DND-41 (cell line): ENCODE data around the gene FBXW11.

Experiments
- ATAC-seq: fragments of 200-7000 bp; cut with Tn5 transposase; 3 replicates; pipeline ENCODE4 v1.9.1; 2021; ENCODE audit warnings: low read depth; ENCODE audit not compliant: insufficient read depth
- DNase-seq: peaks from one replicate; pipeline ENCODE4 v3.0.0-alpha.2; 2020
- H2AFZ ChIP-seq: 2 replicates; pipeline ENCODE4 v1.6.0; 2012; ENCODE audit warnings: low read depth, low read length
- H3K27ac ChIP-seq: 2 replicates; pipeline ENCODE4 v1.5.1; 2012; ENCODE audit warnings: low read length, inconsistent platforms
- H3K27me3 ChIP-seq: fragments of 200-600 bp; sonication (generic); 2 replicates; pipeline ENCODE4 v1.6.0; 2012; ENCODE audit warnings: low read length, mild to moderate bottlenecking, inconsistent platforms; ENCODE audit not compliant: insufficient read depth, poor library complexity
- H3K36me3 ChIP-seq: 2 replicates; pipeline ENCODE4 v1.5.1; 2012; ENCODE audit warnings: low read length, inconsistent platforms; ENCODE audit not compliant: insufficient read depth
- H3K4me1 ChIP-seq: 2 replicates; pipeline ENCODE4 v1.5.1; 2012; ENCODE audit warnings: mild to moderate bottlenecking, low read length; ENCODE audit not compliant: insufficient read depth
- H3K4me2 ChIP-seq: 2 replicates; pipeline ENCODE4 v1.6.0; 2012; ENCODE audit warnings: mild to moderate bottlenecking, moderate library complexity, low read length, inconsistent platforms; ENCODE audit not compliant: insufficient read depth
- H3K4me3 ChIP-seq, 2 experiments: fragments of 200-600 bp in 1 of 2; shearing (Covaris generic) in 1 of 2; 2 replicates each; pipeline ENCODE4 v1.5.1; 2012 to 2016; ENCODE audit warnings: inconsistent platforms in 2 of 2, low read length in 2 of 2, mild to moderate bottlenecking in 2 of 2, low read depth in 1 of 2, moderate library complexity in 1 of 2
- H3K79me2 ChIP-seq: 2 replicates; pipeline ENCODE4 v1.6.0; 2012; ENCODE audit warnings: low read length, inconsistent platforms; ENCODE audit not compliant: insufficient read depth
- H3K9ac ChIP-seq: 2 replicates; pipeline ENCODE4 v1.6.0; 2012; ENCODE audit warnings: low read depth, mild to moderate bottlenecking, inconsistent platforms, low read length, moderate library complexity
- H3K9me3 ChIP-seq: 2 replicates; pipeline ENCODE4 v1.5.1; 2012; ENCODE audit warnings: low read length, moderate library complexity, mild to moderate bottlenecking, inconsistent platforms; ENCODE audit not compliant: insufficient read depth, severe bottlenecking
- H4K20me1 ChIP-seq: 2 replicates; pipeline ENCODE4 v1.6.0; 2012; ENCODE audit warnings: low read length; ENCODE audit not compliant: insufficient read depth
- EZH2 ChIP-seq: IDR thresholded peaks from 3 replicates; pipeline ENCODE4 v1.6.1; 2012; ENCODE audit warnings: borderline replicate concordance, low read depth, mild to moderate bottlenecking, moderate library complexity, low read length, inconsistent platforms; ENCODE audit not compliant: severe bottlenecking
- TF ChIP-seq, protein P1 (sequence below): IDR thresholded peaks from 2 replicates; pipeline ENCODE4 v1.5.1; 2012; ENCODE audit warnings: borderline replicate concordance, low read length, moderate library complexity, mild to moderate bottlenecking; ENCODE audit not compliant: poor library complexity, severe bottlenecking; ENCODE audit errors: extremely low read depth

FBXW11 gene

DNA sequence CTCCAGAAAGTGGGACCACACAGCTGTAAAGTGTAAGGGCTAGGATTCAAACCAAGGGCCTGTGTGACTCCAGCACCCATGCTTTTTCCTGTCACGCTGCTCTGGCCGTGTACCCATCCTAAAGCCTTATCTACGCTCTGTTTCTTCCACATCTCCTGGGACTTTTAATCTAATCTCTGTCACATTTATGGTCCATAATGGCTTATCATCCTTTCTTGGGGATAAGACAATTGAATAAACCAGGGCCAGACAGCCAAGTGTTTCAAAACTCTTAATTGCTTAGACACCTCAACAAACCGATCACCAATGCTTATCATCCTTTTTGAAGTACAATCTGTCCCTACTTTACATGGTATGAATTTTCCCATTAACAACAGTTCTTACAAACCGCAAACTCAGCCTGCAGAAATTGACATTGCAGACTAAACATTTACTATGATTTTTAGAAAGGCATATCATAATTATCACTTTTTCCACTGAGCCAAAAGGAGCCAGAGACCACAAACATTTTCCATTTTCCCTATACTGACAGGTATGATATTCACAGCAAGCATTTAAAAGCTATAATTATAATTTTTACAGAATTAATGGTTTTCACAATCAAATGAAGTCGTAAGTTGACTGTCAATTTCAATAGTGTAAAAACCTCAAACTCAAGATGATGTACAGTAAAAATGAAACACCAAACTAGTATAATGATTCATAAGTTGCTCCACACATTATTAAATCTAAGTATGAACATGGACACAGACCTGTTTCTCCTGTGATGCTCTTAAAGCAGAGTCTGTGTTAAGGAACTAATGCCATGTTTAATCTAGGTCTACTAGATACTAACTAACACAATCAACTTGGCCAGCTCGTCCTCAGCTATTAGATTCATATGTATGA, 99.5 kb downstream of the FBXW11 start:
- peaks cover 39% of the 10 kb centered on the region for H3K79me2 ChIP-seq
- H4K20me1 ChIP-seq = peaks cover 50% of the 10 kb centered on the region
- H3K9ac ChIP-seq = no peak overlapping the region
- no peaks in the 10 kb centered on the region for H3K27me3 ChIP-seq
- no peak overlapping the region for H3K4me3 ChIP-seq
- DNase-seq = no peak
- TF ChIP-seq EZH2 = no peak
- TF ChIP-seq, protein P1, sequence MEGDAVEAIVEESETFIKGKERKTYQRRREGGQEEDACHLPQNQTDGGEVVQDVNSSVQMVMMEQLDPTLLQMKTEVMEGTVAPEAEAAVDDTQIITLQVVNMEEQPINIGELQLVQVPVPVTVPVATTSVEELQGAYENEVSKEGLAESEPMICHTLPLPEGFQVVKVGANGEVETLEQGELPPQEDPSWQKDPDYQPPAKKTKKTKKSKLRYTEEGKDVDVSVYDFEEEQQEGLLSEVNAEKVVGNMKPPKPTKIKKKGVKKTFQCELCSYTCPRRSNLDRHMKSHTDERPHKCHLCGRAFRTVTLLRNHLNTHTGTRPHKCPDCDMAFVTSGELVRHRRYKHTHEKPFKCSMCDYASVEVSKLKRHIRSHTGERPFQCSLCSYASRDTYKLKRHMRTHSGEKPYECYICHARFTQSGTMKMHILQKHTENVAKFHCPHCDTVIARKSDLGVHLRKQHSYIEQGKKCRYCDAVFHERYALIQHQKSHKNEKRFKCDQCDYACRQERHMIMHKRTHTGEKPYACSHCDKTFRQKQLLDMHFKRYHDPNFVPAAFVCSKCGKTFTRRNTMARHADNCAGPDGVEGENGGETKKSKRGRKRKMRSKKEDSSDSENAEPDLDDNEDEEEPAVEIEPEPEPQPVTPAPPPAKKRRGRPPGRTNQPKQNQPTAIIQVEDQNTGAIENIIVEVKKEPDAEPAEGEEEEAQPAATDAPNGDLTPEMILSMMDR = no peak
- peaks cover 3% of the 10 kb centered on the region; the same call in 1 of the 2 replicates for H3K36me3 ChIP-seq
- H3K4me2 ChIP-seq = no peak overlapping the region
- no peak for ATAC-seq
- H2AFZ ChIP-seq = no peak overlapping the region
- no peaks in the 10 kb centered on the region for H3K9me3 ChIP-seq
- H3K27ac ChIP-seq = no peak overlapping the region
- H3K4me1 ChIP-seq = no peaks in the 10 kb centered on the region

DNA sequence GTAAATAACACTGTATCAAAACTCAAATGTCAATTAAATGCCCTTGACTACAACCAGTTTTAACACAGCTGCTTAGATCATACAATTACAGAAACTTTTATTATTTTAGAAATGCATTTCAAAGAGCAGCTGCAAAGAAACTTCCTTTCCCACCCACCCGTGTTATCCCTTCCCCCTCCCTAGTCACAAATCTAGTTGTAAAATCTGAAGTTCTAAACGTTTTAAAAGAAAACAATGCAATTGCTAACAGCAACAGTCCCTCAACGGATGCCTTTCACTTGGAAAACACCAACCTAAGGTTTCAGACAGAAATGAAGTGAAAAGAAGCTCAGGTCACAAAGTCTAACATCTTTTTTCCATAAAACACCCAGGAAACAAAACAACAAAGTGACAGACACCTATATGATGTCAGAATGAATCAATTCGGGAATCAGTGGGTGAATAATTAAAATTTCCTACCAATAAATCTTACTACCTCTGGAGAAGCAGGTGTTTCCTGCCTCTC, 100.3 kb downstream of the FBXW11 start:
- Histone ChIP-seq H3K9me3 (no peaks in the 10 kb centered on the region), H4K20me1 (peaks cover 49% of the 10 kb centered on the region), H2AFZ (no peak overlapping the region), H3K36me3 (peaks cover 3% of the 10 kb centered on the region; the same call in 1 of the 2 replicates), H3K79me2 (peaks cover 33% of the 10 kb centered on the region), H3K27ac (no peak overlapping the region), H3K4me2 (no peak overlapping the region), H3K27me3 (no peaks in the 10 kb centered on the region), H3K9ac (no peak overlapping the region), H3K4me3 (no peak overlapping the region), H3K4me1 (no peaks in the 10 kb centered on the region)
- ATAC-seq (no peak), DNase-seq (no peak)
- no peak for TF ChIP-seq EZH2
- TF ChIP-seq, protein P1 = no peak

DNA sequence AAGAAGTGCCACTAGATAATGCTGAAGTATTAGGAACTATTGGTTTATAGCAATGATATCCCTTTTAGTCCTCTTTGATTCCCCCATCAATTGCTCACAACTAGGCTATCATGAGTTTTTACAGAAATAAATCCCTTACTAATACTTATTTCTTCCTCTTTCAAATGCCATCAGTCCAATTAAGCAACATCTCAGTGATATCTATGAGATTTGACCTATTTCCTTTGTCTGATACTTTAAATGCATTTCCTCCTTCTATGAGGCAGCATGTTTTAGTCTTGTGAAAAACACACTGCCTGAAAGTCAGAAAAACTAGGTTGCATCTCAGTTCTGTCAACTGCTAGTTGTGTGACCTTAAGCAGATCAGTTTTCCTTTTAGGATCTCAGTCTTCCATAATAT, 101.6 kb downstream of the FBXW11 start:
- DNase-seq (no peak), ATAC-seq (no peak)
- H3K4me2 ChIP-seq = no peak overlapping the region
- no peak overlapping the region for H3K9ac ChIP-seq
- no peak overlapping the region for H3K4me3 ChIP-seq
- no peaks in the 10 kb centered on the region for H3K4me1 ChIP-seq
- peaks cover 57% of the 10 kb centered on the region for H4K20me1 ChIP-seq
- no peaks in the 10 kb centered on the region for H3K27me3 ChIP-seq
- TF ChIP-seq EZH2 = no peak
- TF ChIP-seq, protein P1 = no peak
- no peak overlapping the region for H3K27ac ChIP-seq
- H3K79me2 ChIP-seq = peaks cover 29% of the 10 kb centered on the region
- no peak overlapping the region for H2AFZ ChIP-seq
- no peaks in the 10 kb centered on the region; the same call in 1 of the 2 replicates for H3K36me3 ChIP-seq
- no peaks in the 10 kb centered on the region for H3K9me3 ChIP-seq
